ENCODE results near the gene LRMDA. TPM values are rescaled to one million over a fixed set of nuclear protein-coding genes. Genes with fewer than 3 reads are reported as not detected.
A peak's percentile ranks its signal among the peaks of the same experiment; 100 is the strongest.

The LRMDA gene
- total and polyA plus RNA-seq, 2 of the 13 experiments (the other 11 are each of a cell fraction or from before 2014, with no cell fraction given), result 13.4 to 22.0 TPM

DNA sequence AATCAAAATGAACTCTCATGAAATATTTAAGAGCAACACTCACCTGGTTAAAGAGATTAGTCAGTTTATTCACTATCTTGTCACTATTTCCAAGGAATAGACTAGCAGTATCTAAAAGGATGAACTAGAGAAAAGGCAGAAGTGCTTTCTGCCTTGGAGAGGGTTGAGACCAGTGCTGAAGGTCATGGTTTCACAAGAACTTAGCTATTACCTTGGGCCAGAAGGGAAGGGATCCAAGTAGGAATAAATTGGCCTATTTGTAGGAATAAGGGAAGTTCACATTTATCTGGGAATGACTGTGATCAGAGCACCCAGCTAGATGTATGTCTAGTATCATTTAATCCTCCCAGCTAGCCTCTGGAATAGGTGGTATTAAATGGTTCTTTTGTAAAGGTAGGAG, 347.2 kb downstream of the LRMDA start:
- DNase-seq (ENCODE audit: low spot score) (no peak), ATAC-seq (no peak), FAIRE-seq (no peak)
- ChIA-PET CTCF (ENCODE audit: low intra/inter-chr PET ratio, low total read pairs) (no interaction called here), POLR2A (interaction anchor here (1.2 to 5.5 kb wide), 4 partner anchors 11 to 377 kb away, joined by 3 to 111 read pairs (median 4); partner anchors contain the start of gene ZNF503)
- intact Hi-C loops (cut with micrococcal nuclease; ENCODE audit: unreplicated experiment) (loop anchor here (5.0 kb wide), 1 partner anchor 46 kb away; no protein-coding TSS in a partner anchor), in situ Hi-C loops (cut with HindIII; ENCODE audit: extremely low pct_ligation_motif_present, low pct_unique_long_range_greater_than_20kb) (loop anchor here (10.0 kb wide), 1 partner anchor 256 kb away; no protein-coding TSS in a partner anchor)
- H3K79me2 ChIP-seq (ENCODE audit: insufficient read depth, low read length), result peaks cover 2% of the 10 kb centered on the region
- no peak overlapping the region; the same call in 1 of the 2 replicates for H3K9ac ChIP-seq (ENCODE audit: insufficient read depth, low read depth, low read length)
- H3K9me3 ChIP-seq (ENCODE audit: low read length), result no peaks in the 10 kb centered on the region
- no peaks in the 10 kb centered on the region for H3K27me3 ChIP-seq (ENCODE audit: control insufficient read depth in 1 of 2, insufficient read depth in 2 of 2, low read length in 2 of 2)
- H3K27ac ChIP-seq (ENCODE audit: extremely low read length, insufficient read depth, low read length), result peak overlapping the region; percentile 96
- H3K4me1 ChIP-seq (ENCODE audit: insufficient read depth, low read length), result peaks cover 73% of the 10 kb centered on the region
- no peak overlapping the region for H2AFZ ChIP-seq (ENCODE audit: low read length)
- TF ChIP-seq PAWR (CRISPR knock-in tag; IDR thresholded peaks at IDR 0.05; ENCODE audit: borderline replicate concordance) (no peak), ZNF451 (CRISPR knock-in tag; IDR thresholded peaks at IDR 0.05) (no peak), EP300 (IDR thresholded peaks at IDR 0.05; ENCODE audit: low read depth in 2 of 2, low read length in 2 of 2) (no peak), EP300 (CRISPR knock-in tag; IDR thresholded peaks at IDR 0.05; ENCODE audit: borderline replicate concordance) (no peak), ZNF441 (CRISPR knock-in tag; IDR thresholded peaks at IDR 0.05; ENCODE audit: borderline replicate concordance) (no peak), TARDBP (CRISPR knock-in tag; IDR thresholded peaks at IDR 0.05) (no peak), CBFB (CRISPR knock-in tag; IDR thresholded peaks at IDR 0.05) (no peak), ZZZ3 (CRISPR knock-in tag; IDR thresholded peaks at IDR 0.05; ENCODE audit: borderline replicate concordance) (no peak), ZNF605 (CRISPR knock-in tag; IDR thresholded peaks at IDR 0.05) (no peak), EZH2 (conservative IDR thresholded peaks at IDR 0.05; ENCODE audit: low read depth, low read length) (no peak)
- TF ChIP-seq, protein P1, sequence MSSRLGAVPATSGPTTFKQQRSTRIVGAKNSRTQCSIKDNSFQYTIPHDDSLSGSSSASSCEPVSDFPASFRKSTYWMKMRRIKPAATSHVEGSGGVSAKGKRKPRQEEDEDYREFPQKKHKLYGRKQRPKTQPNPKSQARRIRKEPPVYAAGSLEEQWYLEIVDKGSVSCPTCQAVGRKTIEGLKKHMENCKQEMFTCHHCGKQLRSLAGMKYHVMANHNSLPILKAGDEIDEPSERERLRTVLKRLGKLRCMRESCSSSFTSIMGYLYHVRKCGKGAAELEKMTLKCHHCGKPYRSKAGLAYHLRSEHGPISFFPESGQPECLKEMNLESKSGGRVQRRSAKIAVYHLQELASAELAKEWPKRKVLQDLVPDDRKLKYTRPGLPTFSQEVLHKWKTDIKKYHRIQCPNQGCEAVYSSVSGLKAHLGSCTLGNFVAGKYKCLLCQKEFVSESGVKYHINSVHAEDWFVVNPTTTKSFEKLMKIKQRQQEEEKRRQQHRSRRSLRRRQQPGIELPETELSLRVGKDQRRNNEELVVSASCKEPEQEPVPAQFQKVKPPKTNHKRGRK (CRISPR knock-in tag; IDR thresholded peaks at IDR 0.05), result no peak
- H3K4me3 ChIP-seq (replicated peaks in 1 of 3; ENCODE audit: insufficient read depth in 1 of 3, low read depth in 2 of 3, low read length in 3 of 3), result no peak overlapping the region
- no TSS peak for BruUV-seq (replicated peaks)
- no peak overlapping the region for H3K4me2 ChIP-seq (ENCODE audit: low read depth, low read length)
- no peaks in the 10 kb centered on the region for H4K20me1 ChIP-seq (ENCODE audit: insufficient read depth, low read length)
- H3K36me3 ChIP-seq (replicated peaks in 1 of 2; ENCODE audit: control insufficient read depth in 1 of 2, insufficient read depth in 2 of 2, low read length in 2 of 2), result no peaks in the 10 kb centered on the region

Measured in HepG2 (cell line).